ENCODE data around the gene CFAP300. TPM values are rescaled to one million over a fixed set of nuclear protein-coding genes. Genes with fewer than 3 reads are reported as not detected.

Gene CFAP300
- total and polyA plus RNA-seq, 2 of the 8 experiments (the other 6 are each of a cell fraction or from before 2014, with no cell fraction given), result 2.1 to 2.8 TPM

DNA sequence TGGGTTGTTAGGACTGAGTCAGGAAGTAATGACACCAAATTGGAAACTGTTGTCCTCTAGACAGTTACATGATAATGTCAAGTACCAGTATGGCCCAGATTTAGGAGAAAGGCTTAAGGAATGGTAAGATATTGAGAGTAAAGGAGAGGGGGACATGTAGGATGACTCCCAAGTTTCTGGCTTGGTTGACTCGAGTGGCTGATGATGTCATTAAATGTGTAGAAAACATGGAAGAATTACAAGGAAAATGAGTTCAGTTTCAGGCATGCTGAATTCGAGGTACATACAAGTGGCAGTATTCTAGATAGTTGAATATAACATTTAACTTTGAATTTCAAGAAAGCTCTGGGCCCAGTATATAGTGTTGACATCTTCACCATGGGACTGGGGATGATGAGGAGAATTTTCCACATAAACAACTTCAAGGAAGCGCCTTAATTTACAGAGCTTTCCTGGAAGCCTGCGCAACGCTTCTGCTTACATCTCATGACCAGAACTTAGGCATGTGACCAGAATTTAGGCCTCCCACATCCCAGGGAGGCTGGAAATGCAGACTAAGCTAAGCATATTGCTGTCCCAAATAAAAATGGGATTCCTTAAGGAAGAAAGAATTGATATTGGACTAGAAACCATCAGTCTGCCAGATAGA, 3.8 kb downstream of the CFAP300 start:
- H3K4ac ChIP-seq (replicated peaks; ENCODE audit: insufficient read length, low read depth, low read length), result no peak overlapping the region
- no peak overlapping the region for H2BK120ac ChIP-seq (replicated peaks; ENCODE audit: low read depth, low read length)
- no peak overlapping the region for H2BK5ac ChIP-seq (ENCODE audit: low read depth, low read length)
- CTCF ChIA-PET (ENCODE audit: partially characterized antibody), result no interaction called here
- no peak overlapping the region for H2BK12ac ChIP-seq (ENCODE audit: low read depth, low read length)
- H3K27ac ChIP-seq (ENCODE audit: low read depth, low read length), result no peak overlapping the region
- H2BK20ac ChIP-seq (ENCODE audit: low read length), result no peak overlapping the region
- H2AFZ ChIP-seq (ENCODE audit: low read length), result no peak overlapping the region
- no peak overlapping the region for H3K23ac ChIP-seq (ENCODE audit: insufficient read length)
- POLR2A ChIA-PET (ENCODE audit: partially characterized antibody), result no interaction called here
- H3K18ac ChIP-seq (ENCODE audit: extremely low read depth, low read length), result no peak overlapping the region
- no peak overlapping the region for H4K5ac ChIP-seq (ENCODE audit: insufficient read length, low read depth, low read length)
- peaks cover 0 to 2% (median 0%) of the 10 kb centered on the region in 4 experiments; a peak in 1 of 7 replicates for H3K4me1 ChIP-seq (replicated peaks in 1 of 4; ENCODE audit: control insufficient read depth in 3 of 4, insufficient read depth in 4 of 4, low read length in 3 of 4)
- no peak overlapping the region for H2AK5ac ChIP-seq (ENCODE audit: low read depth, low read length)
- H3K9ac ChIP-seq (replicated peaks in 1 of 4; ENCODE audit: extremely low read depth in 1 of 4, low read depth in 3 of 4, low read length in 3 of 4), result no peak overlapping the region
- no peak for TF ChIP-seq SP1 (IDR thresholded peaks at IDR 0.05; ENCODE audit: low read depth, low read length)
- TF ChIP-seq MAFK (IDR thresholded peaks at IDR 0.05; ENCODE audit: low read depth, low read length), result no peak
- TF ChIP-seq TEAD4 (IDR thresholded peaks at IDR 0.05; ENCODE audit: low read depth, low read length), result no peak
- no peak for TF ChIP-seq BACH1 (IDR thresholded peaks at IDR 0.05; ENCODE audit: low read length)
- no peak for TF ChIP-seq RAD21 (IDR thresholded peaks at IDR 0.05 in 1 of 2, conservative IDR thresholded peaks at IDR 0.05 in 1 of 2; ENCODE audit: low read depth in 2 of 2, low read length in 2 of 2)
- TF ChIP-seq SIRT6 (IDR thresholded peaks at IDR 0.05; ENCODE audit: low read length), result no peak
- no peak for TF ChIP-seq SAP30 (IDR thresholded peaks at IDR 0.05; ENCODE audit: insufficient read depth, insufficient replicate concordance, low read length)
- TF ChIP-seq ZNF274 (IDR thresholded peaks at IDR 0.05; ENCODE audit: borderline replicate concordance, extremely low read depth, low read length), result no peak
- TF ChIP-seq USF2 (IDR thresholded peaks at IDR 0.05; ENCODE audit: low read length), result no peak
- no peak for TF ChIP-seq SIN3A (conservative IDR thresholded peaks at IDR 0.05 in 1 of 2, IDR thresholded peaks at IDR 0.05 in 1 of 2; ENCODE audit: low read depth in 1 of 2, low read length in 2 of 2)
- TF ChIP-seq SRF (IDR thresholded peaks at IDR 0.05; ENCODE audit: low read depth, low read length), result no peak
- TF ChIP-seq JUND (IDR thresholded peaks at IDR 0.05; ENCODE audit: low read length), result no peak
- no peak for TF ChIP-seq SP2 (IDR thresholded peaks at IDR 0.05; ENCODE audit: low read length)
- no peak overlapping the region for H2BK15ac ChIP-seq (ENCODE audit: low read length)
- H3K9me3 ChIP-seq (ENCODE audit: insufficient read depth in 2 of 2, low read depth in 1 of 2, low read length in 1 of 2), result no peaks in the 10 kb centered on the region
- no peaks in the 10 kb centered on the region for H3K79me1 ChIP-seq (ENCODE audit: low read depth, low read length)
- H3K23me2 ChIP-seq (ENCODE audit: low read depth, low read length), result peaks cover 5% of the 10 kb centered on the region; the same call in 1 of the 2 replicates
- no peak overlapping the region for H4K8ac ChIP-seq (ENCODE audit: extremely low read depth, insufficient read depth, low read length)
- WGBS, 2 experiments (ENCODE audit: extremely low coverage in 1 of 2, insufficient coverage in 1 of 2, insufficient read length in 1 of 2, insufficient replicate concordance in 2 of 2, low coverage in 1 of 2, low lambda C conversion rate in 2 of 2, missing lambda C conversion rate in 1 of 2), result 77% methylated on average over 5 of the region's 5 CpGs; no CpG with 5 or more reads in 1 of the 2 experiments
- H3K14ac ChIP-seq (ENCODE audit: insufficient read length), result no peak overlapping the region
- no peak overlapping the region for H4K91ac ChIP-seq (replicated peaks; ENCODE audit: insufficient read length, low read length)
- no peak overlapping the region for H3K56ac ChIP-seq (replicated peaks; ENCODE audit: insufficient read length, low read depth, low read length)
- FAIRE-seq (no peak), DNase-seq (ENCODE audit: low read depth in 1 of 2, low spot score in 2 of 2) (no peak)
- H3K27me3 ChIP-seq (replicated peaks in 1 of 4; ENCODE audit: control insufficient read depth in 3 of 4, extremely low read depth in 1 of 4, insufficient read depth in 3 of 4, low read length in 3 of 4), result no peaks in the 10 kb centered on the region; a peak in 3 of 7 replicates
- H3K79me2 ChIP-seq (ENCODE audit: control insufficient read depth in 1 of 2, insufficient read depth in 2 of 2, low read length in 2 of 2), result no peaks in the 10 kb centered on the region
- H3K36me3 ChIP-seq (ENCODE audit: control insufficient read depth in 2 of 4, insufficient read depth in 4 of 4, low read length in 3 of 4), result no peaks in the 10 kb centered on the region
- no peaks in the 10 kb centered on the region for H4K20me1 ChIP-seq (replicated peaks in 1 of 2; ENCODE audit: control insufficient read depth in 1 of 2, insufficient read depth in 2 of 2, low read length in 2 of 2)
- H3K4me3 ChIP-seq (ENCODE audit: extremely low read depth in 1 of 4, insufficient read depth in 2 of 4, low read depth in 3 of 4, low read length in 4 of 4), result no peak overlapping the region
- H3K4me2 ChIP-seq (ENCODE audit: insufficient read depth in 1 of 2, low read depth in 2 of 2, low read length in 2 of 2), result no peak overlapping the region

All from H1 (cell line).